WI38 (cell line): ENCODE data around the gene ZNF227.
"Not testable (repeated sequence)": the region's sequence is repeated elsewhere in the genome, so short reads cannot be mapped to it uniquely, and the experiment has no call there.

Source experiments
- H3K4me3 ChIP-seq: 2 replicates; pipeline ENCODE4 v1.5.1; 2011; ENCODE audit warnings: low read depth, mild to moderate bottlenecking, control low read depth, low read length
- CTCF ChIP-seq: IDR thresholded peaks from 2 replicates; pipeline ENCODE4 v1.5.1; 2012; ENCODE audit warnings: low read depth, mild to moderate bottlenecking, control low read depth, low read length

The ZNF227 gene

DNA sequence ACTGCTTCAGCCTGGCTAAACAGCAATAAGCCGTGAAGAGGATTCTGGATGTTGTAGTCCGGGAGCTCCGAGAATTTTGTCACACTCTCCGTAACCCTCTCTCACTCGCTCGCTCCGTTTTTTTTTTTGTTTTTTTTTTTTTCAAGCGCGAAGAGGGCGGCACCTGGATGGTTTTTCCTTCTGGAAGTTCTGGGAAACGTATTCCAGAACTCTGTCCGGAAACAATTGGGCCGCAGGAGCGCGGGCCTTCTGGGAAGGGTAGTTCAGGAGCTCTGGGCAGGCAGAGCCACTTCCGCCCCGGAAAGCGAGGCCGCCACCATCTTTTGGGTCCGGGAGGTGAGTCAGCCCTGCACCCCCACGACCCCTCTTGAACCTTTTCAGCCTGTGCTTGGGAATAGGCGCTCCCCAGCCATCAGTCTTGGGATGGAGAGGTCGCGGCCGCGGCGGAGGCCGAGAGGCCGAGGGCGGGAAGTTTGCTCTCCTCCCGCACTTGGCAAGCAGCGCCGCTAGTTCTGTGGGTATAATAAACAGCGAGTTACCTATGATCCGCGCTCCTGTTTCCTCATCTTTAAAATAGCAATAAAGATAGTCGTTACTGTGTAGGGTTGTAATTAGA, at the start of gene ZNF227:
Gene ZNF227, plus strand, starts transcription at position 283 of the 616 bp plus-strand sequence. CDS start 5,261 bp downstream, outside the sequence.
- peak within 1 kb of the TSS; percentile 83 for H3K4me3 ChIP-seq
- no peak for TF ChIP-seq CTCF

- H3K4me3 ChIP-seq: no peak overlapping the region
- TF ChIP-seq CTCF: no peak
Measured at GRCh38 chr19:44163789-44164188, 48.5 kb upstream of the ZNF227 start.

- H3K4me3 ChIP-seq: peak overlapping the region; percentile 93
Measured at GRCh38 chr19:44164327-44164672, 48.0 kb upstream of the ZNF227 start.

DNA sequence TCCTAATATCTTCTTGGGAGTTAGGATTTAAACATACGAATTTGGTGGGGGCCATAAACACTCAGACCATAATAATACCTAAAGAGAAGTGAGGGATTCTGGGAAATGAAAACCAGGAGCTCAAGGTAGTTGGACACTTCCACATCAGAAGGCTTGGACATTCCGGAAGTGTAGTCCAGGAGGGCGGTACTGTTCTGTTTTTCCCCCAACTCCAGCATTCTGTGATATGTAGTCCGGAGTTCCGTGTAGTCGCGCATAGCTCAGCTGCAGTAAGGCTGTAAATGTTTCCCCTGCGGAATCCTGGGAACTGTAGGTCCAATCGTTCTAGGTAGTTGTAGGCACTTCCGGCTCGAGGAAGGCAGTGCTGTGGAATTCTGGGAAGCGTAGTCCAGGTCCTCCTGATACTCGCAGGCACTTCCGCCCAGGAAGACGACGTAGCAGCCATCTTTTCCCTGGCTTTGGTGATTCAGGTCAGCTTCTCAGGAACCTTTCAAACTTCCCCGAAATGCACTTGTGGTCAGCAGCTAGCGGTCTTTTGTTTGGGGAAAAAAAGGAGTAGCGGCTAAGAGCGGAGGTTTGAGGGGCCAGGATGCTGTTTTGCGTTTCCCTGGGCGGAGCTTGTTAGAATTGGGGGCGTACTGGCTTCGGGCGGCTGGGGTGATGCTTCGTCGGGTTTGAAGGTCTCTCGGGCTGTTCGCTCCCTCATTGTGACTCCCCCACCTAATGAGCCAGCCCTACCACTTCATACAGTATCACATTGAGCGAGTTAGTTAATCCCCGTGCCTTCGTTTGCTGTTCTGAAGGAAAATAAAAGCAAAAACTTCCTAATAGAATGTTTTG, 47.4 kb upstream of the ZNF227 start, which contains the start of gene ZNF226:
Gene ZNF226, plus strand, starts transcription at position 428 of the 840 bp plus-strand sequence. CDS start 4,981 bp downstream, outside the sequence.
- no peak for TF ChIP-seq CTCF
- peak within 1 kb of the TSS; percentile 93 for H3K4me3 ChIP-seq

More at GRCh38 chr19:44164327-44164672, 48.0 kb upstream of the ZNF227 start:
- TF ChIP-seq CTCF: no peak

- not testable (repeated sequence) for H3K4me3 ChIP-seq
Measured at GRCh38 chr19:44170660-44171059, 41.7 kb upstream of the ZNF227 start.

DNA sequence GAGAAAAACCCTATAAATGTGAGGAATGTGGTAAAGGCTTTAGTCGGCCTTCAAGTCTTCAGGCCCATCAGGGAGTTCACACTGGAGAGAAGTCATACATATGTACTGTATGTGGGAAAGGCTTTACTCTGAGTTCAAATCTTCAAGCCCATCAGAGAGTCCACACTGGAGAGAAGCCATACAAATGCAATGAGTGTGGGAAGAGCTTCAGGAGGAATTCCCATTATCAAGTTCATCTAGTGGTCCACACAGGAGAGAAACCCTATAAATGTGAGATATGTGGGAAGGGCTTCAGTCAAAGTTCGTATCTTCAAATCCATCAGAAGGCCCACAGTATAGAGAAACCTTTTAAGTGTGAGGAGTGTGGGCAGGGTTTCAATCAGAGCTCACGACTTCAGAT, 35.7 kb upstream of the ZNF227 start:
- no peak overlapping the region for H3K4me3 ChIP-seq
- TF ChIP-seq CTCF: no peak

DNA sequence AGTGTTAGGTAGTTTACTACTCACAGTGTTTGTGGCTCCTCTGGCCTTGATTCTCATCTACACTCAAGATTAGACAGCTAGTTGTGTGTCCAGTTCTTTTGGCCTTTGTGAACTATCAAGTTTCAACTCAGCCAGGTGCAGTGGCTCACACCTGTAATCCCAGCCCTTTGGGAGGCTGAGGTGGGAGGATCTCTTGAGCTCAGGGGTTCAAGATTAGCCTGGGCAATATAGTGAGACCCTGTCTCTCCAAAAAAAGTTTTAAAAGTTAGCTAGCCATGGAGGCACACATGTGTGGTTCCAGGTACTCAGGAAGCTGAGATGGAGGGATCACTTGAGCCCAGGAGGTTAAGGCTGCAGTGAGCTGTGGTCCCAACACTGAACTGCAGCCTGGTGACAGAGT, 31.4 kb upstream of the ZNF227 start:
- no peak overlapping the region for H3K4me3 ChIP-seq
- TF ChIP-seq CTCF: no peak
